IMR-90 (cell line): ENCODE measurements around the gene DOK6. TPM values are rescaled to one million over a fixed set of nuclear protein-coding genes. Genes with fewer than 3 reads are reported as not detected.

Source experiments
- ATAC-seq: fragments of 200-7000 bp; cut with Tn5 transposase; 2 replicates; pipeline ENCODE4 v1.9.1; 2020; ENCODE audit warnings: low read depth, mild to moderate bottlenecking, moderate library complexity
- BruUV-seq: library from RNA; stranded (reverse); fragments of 400-500 nt; replicated peaks from 2 replicates; lab custom pipeline; 2021; lab: Mats Ljungman, UMichigan
- CTCF ChIA-PET: fragments of 300-600 bp; formaldehyde crosslinking; extraction: SDS; loops from one replicate; lab custom pipeline; 2021; ENCODE audit warnings: antibody characterized with exemption; lab: Yijun Ruan, JAX
- POLR2A ChIA-PET: fragments of 300-600 bp; sonication (Branson Sonifier 250); formaldehyde crosslinking; loops from one replicate; lab custom pipeline; 2022; ENCODE audit warnings: antibody characterized with exemption; ENCODE audit not compliant: unreplicated experiment; lab: Charles Lee
- DNase-seq: peaks from one replicate; pipeline ENCODE4 v3.0.0; 2013
- H2AFZ ChIP-seq: replicated peaks from 2 replicates; pipeline ENCODE3; 2013; ENCODE audit warnings: low read length, mild to moderate bottlenecking; ENCODE audit not compliant: poor library complexity
- H2AK5ac ChIP-seq: 2 replicates; pipeline ENCODE4 v1.6.1; 2013; ENCODE audit warnings: low read depth, low read length, inconsistent platforms
- H2AK9ac ChIP-seq: replicated peaks from 2 replicates; pipeline ENCODE3; 2013; ENCODE audit warnings: mild to moderate bottlenecking, low read depth, low read length, moderate library complexity; ENCODE audit not compliant: poor library complexity
- H2BK120ac ChIP-seq: 2 replicates; pipeline ENCODE4 v1.6.1; 2013; ENCODE audit warnings: low read depth, low read length, inconsistent platforms
- H2BK15ac ChIP-seq: 3 replicates; pipeline ENCODE4 v1.6.1; 2013; ENCODE audit warnings: low read depth, low read length, inconsistent platforms
- H2BK20ac ChIP-seq: 2 replicates; pipeline ENCODE4 v1.6.1; 2013; ENCODE audit warnings: low read depth, mild to moderate bottlenecking, inconsistent platforms, low read length, moderate library complexity
- H2BK5ac ChIP-seq: 2 replicates; pipeline ENCODE4 v1.6.1; 2013; ENCODE audit warnings: mild to moderate bottlenecking, low read depth, low read length, inconsistent platforms; ENCODE audit not compliant: poor library complexity, severe bottlenecking
- H3K14ac ChIP-seq: replicated peaks from 2 replicates; pipeline ENCODE4 v1.6.1; 2013; ENCODE audit warnings: low read depth, low read length, inconsistent platforms
- H3K18ac ChIP-seq: 2 replicates; pipeline ENCODE4 v1.6.1; 2013; ENCODE audit warnings: low read depth, low read length, control low read depth
- H3K23ac ChIP-seq: 2 replicates; pipeline ENCODE4 v1.6.1; 2013; ENCODE audit warnings: low read depth, low read length, inconsistent platforms
- H3K27ac ChIP-seq: 2 replicates; pipeline ENCODE4 v1.5.1; 2013; ENCODE audit warnings: mild to moderate bottlenecking, control low read depth, low read length; ENCODE audit not compliant: insufficient read depth
- H3K27me3 ChIP-seq: 2 replicates; pipeline ENCODE4 v1.6.1; 2013; ENCODE audit warnings: low read length; ENCODE audit not compliant: control insufficient read depth, insufficient read depth
- H3K36me3 ChIP-seq: 2 replicates; pipeline ENCODE4 v1.6.1; 2013; ENCODE audit warnings: low read length, mixed read lengths; ENCODE audit not compliant: control insufficient read depth, insufficient read depth
- H3K4ac ChIP-seq: 2 replicates; pipeline ENCODE4 v1.6.1; 2013; ENCODE audit warnings: low read depth, low read length, inconsistent platforms
- H3K4me1 ChIP-seq: 2 replicates; pipeline ENCODE4 v1.6.1; 2013; ENCODE audit warnings: low read length, mixed read lengths; ENCODE audit not compliant: control insufficient read depth, insufficient read depth
- H3K4me2 ChIP-seq: 2 replicates; pipeline ENCODE4 v1.6.1; 2013; ENCODE audit warnings: low read depth, mild to moderate bottlenecking, control low read depth, low read length, moderate library complexity
- H3K4me3 ChIP-seq: 2 replicates; pipeline ENCODE4 v1.5.1; 2013; ENCODE audit warnings: low read depth, mild to moderate bottlenecking, control low read depth, low read length, moderate library complexity; ENCODE audit not compliant: insufficient read depth
- H3K56ac ChIP-seq: 2 replicates; pipeline ENCODE4 v1.6.1; 2013; ENCODE audit warnings: low read length, inconsistent platforms; ENCODE audit not compliant: insufficient read depth; ENCODE audit errors: extremely low read depth
- H3K79me1 ChIP-seq, 2 experiments: 2 replicates each; pipeline ENCODE4 v1.6.1; 2013; ENCODE audit warnings: low read length in 2 of 2, inconsistent platforms in 1 of 2, low read depth in 1 of 2
- H3K9ac ChIP-seq: 2 replicates; pipeline ENCODE4 v1.6.1; 2013; ENCODE audit warnings: low read depth, low read length, control low read depth
- H3K9me1 ChIP-seq: 2 replicates; pipeline ENCODE4 v1.6.1; 2013; ENCODE audit warnings: low read length, inconsistent platforms; ENCODE audit not compliant: insufficient read depth
- H3K9me3 ChIP-seq: 2 replicates; pipeline ENCODE4 v1.6.1; 2013; ENCODE audit warnings: low read length; ENCODE audit not compliant: control insufficient read depth, insufficient read depth
- H4K20me1 ChIP-seq: 2 replicates; pipeline ENCODE4 v1.6.1; 2013; ENCODE audit warnings: low read length, inconsistent platforms; ENCODE audit not compliant: insufficient read depth
- H4K5ac ChIP-seq: 2 replicates; pipeline ENCODE4 v1.6.1; 2013; ENCODE audit warnings: mild to moderate bottlenecking, low read depth, low read length, control low read depth
- H4K8ac ChIP-seq, 2 experiments: 2 replicates each; pipeline ENCODE4 v1.6.1; 2013; ENCODE audit warnings: low read depth in 2 of 2, low read length in 2 of 2, control low read depth in 1 of 2, inconsistent platforms in 1 of 2
- H4K91ac ChIP-seq: 2 replicates; pipeline ENCODE4 v1.6.1; 2013; ENCODE audit warnings: low read depth, low read length, inconsistent platforms; ENCODE audit not compliant: insufficient read depth
- BHLHE40 ChIP-seq: fragments of 150-350 bp; IDR thresholded peaks from 2 replicates; pipeline ENCODE4 v1.6.1; 2016; ENCODE audit warnings: mild to moderate bottlenecking, low read depth, low read length
- CEBPB ChIP-seq: IDR thresholded peaks from 2 replicates; pipeline ENCODE4 v1.6.1; 2012; ENCODE audit warnings: low read depth, low read length, improper control_type of control experiment
- CHD1 ChIP-seq: IDR thresholded peaks from 2 replicates; pipeline ENCODE4 v1.6.1; 2012; ENCODE audit warnings: low read depth, low read length, improper control_type of control experiment
- MAFK ChIP-seq: IDR thresholded peaks from 2 replicates; pipeline ENCODE4 v1.6.1; 2012; ENCODE audit warnings: low read depth, low read length, improper control_type of control experiment
- RAD21 ChIP-seq: IDR thresholded peaks from 2 replicates; pipeline ENCODE4 v1.6.1; 2012; ENCODE audit warnings: low read length, improper control_type of control experiment
- RFX5 ChIP-seq: IDR thresholded peaks from 2 replicates; pipeline ENCODE4 v1.8.0; 2012; ENCODE audit warnings: low read depth, mild to moderate bottlenecking, low read length, moderate library complexity
- SMC3 ChIP-seq: fragments of 150-350 bp; IDR thresholded peaks from 2 replicates; pipeline ENCODE4 v1.6.1; 2016; ENCODE audit warnings: low read depth, mild to moderate bottlenecking, antibody characterized with exemption, low read length, moderate library complexity
- WGBS, 2 experiments: methylation state at CpG; one replicate each; pipeline versions ENCODE4 v1.1.5 to v1.1.7; 2013; ENCODE audit warnings: missing lambda C conversion rate in 2 of 2; ENCODE audit not compliant: insufficient read length in 1 of 2; ENCODE audit errors: extremely low coverage in 2 of 2; 5-methylcytosine and 5-hydroxymethylcytosine counted together
- dilution Hi-C: fragments of 300-500 bp; cut with HindIII; formaldehyde crosslinking; loops from one replicate; pipeline ENCODE4 v1.14.3; 2018; ENCODE audit warnings: low sequenced_read_pairs; ENCODE audit not compliant: unreplicated experiment
- in situ Hi-C: fragments of 300-500 bp; cut with MboI; formaldehyde crosslinking; loops from 3 replicates; pipeline ENCODE4 v1.14.3; 2019; ENCODE audit warnings: low sequenced_read_pairs, inconsistent platforms, mixed read lengths
- intact Hi-C: fragments of 100-400 bp; cut with micrococcal nuclease; formaldehyde crosslinking; loops from 2 replicates; pipeline ENCODE4 v1.10.0; 2022
- polyA plus RNA-seq, 3 experiments: library from polyadenylated mRNA; depleted of rRNA; stranded (reverse); fragments of >200 nt; gene quantifications; 2 replicates each; pipeline ENCODE4 v1.2.3, GENCODE V29; 2012; ENCODE audit warnings: low replicate concordance in 1 of 3
- total RNA-seq: library from RNA; depleted of rRNA; stranded (reverse); fragments of >200 nt; gene quantifications from 2 replicates; pipeline ENCODE4 v1.2.3, GENCODE V29; 2012

The DOK6 gene
- total and polyA plus RNA-seq, 2 of the 4 experiments (the other 2 are of a cell fraction): 1.9 to 2.7 TPM

DNA sequence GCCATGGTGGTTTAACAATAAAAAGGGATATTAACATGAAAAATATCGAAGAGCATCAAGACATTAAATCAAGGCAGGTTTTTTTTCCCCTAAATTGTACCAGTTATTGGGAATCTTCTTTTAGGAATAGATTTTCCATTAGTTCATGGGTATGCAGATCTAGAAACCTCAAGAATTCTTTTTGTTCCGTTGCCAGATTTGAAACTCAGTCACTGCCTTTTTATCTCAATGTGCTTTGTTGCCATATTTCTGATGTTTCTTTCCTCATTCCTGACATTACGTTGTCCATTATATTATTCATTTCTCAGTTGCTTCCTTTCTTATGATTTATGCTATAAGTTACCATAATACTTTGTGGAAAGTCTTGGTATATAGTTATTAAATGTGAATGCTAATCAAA is 384.8 kb downstream of the DOK6 start:
- CTCF ChIA-PET: no interaction called here
- H2AFZ ChIP-seq: no peak overlapping the region

More for the DNA sequence above, 384.8 kb downstream of the DOK6 start:
- no peak overlapping the region for H2BK15ac ChIP-seq
- POLR2A ChIA-PET: no interaction called here
- H3K79me1 ChIP-seq: no peaks in the 10 kb centered on the region
- H2BK20ac ChIP-seq: no peak overlapping the region
- no peak overlapping the region for H3K4me3 ChIP-seq
- H3K14ac ChIP-seq: no peak overlapping the region
- H2AK5ac ChIP-seq: no peak overlapping the region
- H3K56ac ChIP-seq: no peak overlapping the region
- no TSS peak for BruUV-seq
- no peak for TF ChIP-seq RFX5
- TF ChIP-seq RAD21: no peak
- TF ChIP-seq BHLHE40: no peak
- TF ChIP-seq CEBPB: no peak
- TF ChIP-seq CHD1: no peak
- TF ChIP-seq SMC3: no peak
- TF ChIP-seq MAFK: no peak
- H2AK9ac ChIP-seq: no peak overlapping the region
- ATAC-seq: no peak
- H2BK120ac ChIP-seq: no peak overlapping the region
- dilution Hi-C loops (no loop called here), in situ Hi-C loops (no loop called here), intact Hi-C loops (loop anchor here (10.0 kb wide), 2 partner anchors 289 to 941 kb away; no protein-coding TSS in a partner anchor)
- WGBS, 2 experiments: no CpG with 5 or more reads among the region's 3 CpGs
- peaks cover 7% of the 10 kb centered on the region; the same call in 1 of the 2 replicates for H3K4me1 ChIP-seq
- no peak overlapping the region for H4K8ac ChIP-seq
- no peaks in the 10 kb centered on the region for H4K20me1 ChIP-seq
- H3K9ac ChIP-seq: no peak overlapping the region
- H3K27me3 ChIP-seq: no peaks in the 10 kb centered on the region
- no peak overlapping the region for H3K4me2 ChIP-seq
- H3K23ac ChIP-seq: no peak overlapping the region
- no peaks in the 10 kb centered on the region for H3K9me1 ChIP-seq
- peak; percentile 25 for DNase-seq
- no peak overlapping the region for H3K27ac ChIP-seq
- H3K4ac ChIP-seq: no peak overlapping the region
- H4K5ac ChIP-seq: no peak overlapping the region
- H4K91ac ChIP-seq: no peak overlapping the region
- no peaks in the 10 kb centered on the region for H3K9me3 ChIP-seq
- H3K18ac ChIP-seq: no peak overlapping the region
- H3K36me3 ChIP-seq: no peaks in the 10 kb centered on the region
- H2BK5ac ChIP-seq: no peak overlapping the region
